GM08714 (cell line): ENCODE results near the gene INPP4B.

Experiments used
- H3K4me3 ChIP-seq: fragments of 200-500 bp; sonication (Bioruptor generic); 2 replicates; pipeline ENCODE4 v1.5.1; 2014; ENCODE audit warnings: mild to moderate bottlenecking, low read length, inconsistent platforms
- ZNF274 ChIP-seq: IDR thresholded peaks from 2 replicates; pipeline ENCODE4 v1.6.1; 2012; ENCODE audit warnings: mild to moderate bottlenecking, low read depth, low read length

The INPP4B gene

DNA sequence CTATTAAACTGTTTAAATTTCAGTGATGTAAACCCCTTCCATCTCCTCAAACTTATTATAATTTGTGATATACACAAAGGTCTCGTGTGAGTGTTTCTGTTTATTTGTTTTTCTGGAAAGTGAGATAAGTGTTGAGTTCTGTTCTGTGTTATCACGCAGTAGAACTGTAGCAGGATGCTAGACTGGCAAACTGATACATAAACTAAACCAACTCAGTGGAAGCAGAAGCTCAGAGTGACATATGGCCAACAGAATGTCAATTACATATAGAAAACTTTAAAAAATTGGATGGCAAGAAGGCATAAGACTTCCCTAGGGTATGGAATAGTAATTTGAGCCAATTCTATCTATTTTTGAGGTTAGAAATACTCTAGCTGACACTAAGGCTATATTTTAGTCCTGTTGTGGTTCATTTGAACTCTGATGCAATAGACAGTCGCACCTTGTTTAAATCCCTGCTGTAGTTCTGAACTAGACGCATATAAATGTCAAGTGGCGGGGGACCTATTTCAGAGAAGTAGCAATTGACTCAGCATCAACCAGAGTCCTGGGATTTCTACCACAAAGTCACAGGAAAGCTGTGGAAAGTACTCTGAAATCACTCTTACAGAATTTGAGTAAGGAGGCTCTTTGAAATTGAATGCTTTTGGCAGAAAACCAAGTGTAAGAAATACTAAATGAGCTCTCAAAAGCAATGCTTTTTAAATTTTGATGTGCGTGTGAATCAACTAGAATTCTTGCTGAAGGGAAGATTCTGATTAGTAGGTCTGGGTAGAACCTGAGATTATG lies 294.4 kb downstream of the INPP4B start:
- no peak overlapping the region for H3K4me3 ChIP-seq
- TF ChIP-seq ZNF274: no peak

DNA sequence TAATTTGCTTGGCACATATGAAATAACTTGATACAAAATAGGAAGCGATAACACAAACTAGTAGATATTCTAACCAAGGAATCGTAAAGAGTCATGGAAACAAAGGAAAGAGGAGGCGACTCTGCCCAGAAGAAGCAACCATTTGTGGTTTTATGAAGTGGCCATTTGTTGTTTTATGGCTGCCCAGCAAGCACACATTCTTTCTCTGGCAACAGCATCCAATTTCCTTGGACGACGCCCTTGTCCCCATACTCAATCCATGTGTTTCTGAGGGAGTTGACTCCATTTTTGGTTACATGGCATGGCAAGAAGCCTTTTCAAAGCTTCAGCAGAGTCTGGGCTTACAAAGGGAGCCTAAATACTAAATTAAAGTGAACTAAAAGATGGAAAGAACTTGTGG lies 295.1 kb downstream of the INPP4B start:
- TF ChIP-seq ZNF274: no peak
- no peak overlapping the region for H3K4me3 ChIP-seq

DNA sequence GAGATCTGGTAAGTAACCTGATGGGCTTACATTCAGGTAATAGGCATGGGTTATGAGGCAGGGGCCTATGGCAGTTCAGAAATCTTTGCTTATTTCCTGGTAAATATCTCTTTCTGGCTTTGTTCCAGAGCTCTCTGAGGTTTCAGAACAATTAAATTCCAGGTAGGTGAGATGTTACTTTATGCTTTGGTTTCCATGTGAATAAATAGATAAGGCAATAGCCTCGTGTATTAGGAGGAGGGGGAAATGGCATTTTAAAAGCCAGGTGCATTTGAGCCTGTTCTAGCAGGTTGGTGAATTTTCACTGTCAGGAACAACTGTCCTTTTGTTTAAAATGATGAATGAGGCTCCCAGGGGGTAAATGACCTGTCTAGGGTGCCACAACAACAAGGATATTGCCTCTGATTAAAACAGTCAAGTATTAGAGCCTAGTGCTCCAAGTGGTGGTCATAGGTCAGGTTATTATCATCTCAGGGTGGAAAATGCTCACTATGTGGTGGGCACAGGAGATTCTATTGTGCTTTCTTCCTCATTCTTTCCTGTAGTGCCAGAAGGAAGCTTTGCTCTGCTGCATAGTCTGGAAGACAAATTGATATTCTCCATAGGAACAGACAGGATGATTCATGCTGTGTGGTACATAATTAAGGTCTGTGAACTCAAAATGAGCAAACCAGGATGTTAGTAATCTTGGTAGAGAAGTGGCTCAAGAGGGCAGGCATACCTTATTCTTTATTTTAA lies 296.2 kb downstream of the INPP4B start:
- no peak for TF ChIP-seq ZNF274
- H3K4me3 ChIP-seq: no peak overlapping the region

DNA sequence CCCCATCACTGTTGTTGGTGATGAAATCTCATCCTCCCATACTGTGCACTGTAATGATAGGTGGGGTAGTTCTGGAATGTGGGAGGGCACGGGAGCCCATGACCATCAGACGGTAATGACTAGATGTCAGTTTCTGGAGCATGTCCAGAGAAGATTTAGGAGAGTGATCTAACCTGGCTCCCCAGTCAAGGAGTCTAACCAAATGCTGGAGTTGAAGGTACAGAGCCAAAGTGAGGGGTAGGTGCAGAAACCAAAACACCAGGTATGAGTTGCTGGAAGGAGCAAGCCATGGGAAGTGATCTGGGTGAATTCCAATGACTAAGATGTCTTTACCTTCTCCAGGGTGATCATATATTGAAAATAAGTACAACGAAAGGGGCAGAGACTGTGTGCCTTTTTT lies 296.9 kb downstream of the INPP4B start:
- TF ChIP-seq ZNF274: no peak
- no peak overlapping the region for H3K4me3 ChIP-seq

DNA sequence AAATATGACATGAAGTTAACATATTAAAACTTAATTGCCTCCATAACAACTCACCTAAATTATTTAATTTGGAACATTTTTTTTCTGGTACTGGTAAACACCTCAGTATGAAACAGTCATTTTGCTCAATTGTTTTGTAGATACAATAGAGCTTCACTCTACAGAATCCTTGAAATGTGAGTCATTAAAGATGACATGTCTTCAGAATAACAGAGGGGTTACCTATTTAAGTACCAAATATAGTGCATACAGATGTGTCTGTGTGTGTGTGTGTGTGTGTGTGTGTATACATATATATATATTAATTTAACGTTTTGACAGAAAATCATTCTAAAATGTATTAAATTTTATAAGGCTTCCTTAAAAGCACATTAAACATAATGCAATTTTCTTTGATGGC lies 297.6 kb downstream of the INPP4B start:
- TF ChIP-seq ZNF274: no peak
- no peak overlapping the region for H3K4me3 ChIP-seq

DNA sequence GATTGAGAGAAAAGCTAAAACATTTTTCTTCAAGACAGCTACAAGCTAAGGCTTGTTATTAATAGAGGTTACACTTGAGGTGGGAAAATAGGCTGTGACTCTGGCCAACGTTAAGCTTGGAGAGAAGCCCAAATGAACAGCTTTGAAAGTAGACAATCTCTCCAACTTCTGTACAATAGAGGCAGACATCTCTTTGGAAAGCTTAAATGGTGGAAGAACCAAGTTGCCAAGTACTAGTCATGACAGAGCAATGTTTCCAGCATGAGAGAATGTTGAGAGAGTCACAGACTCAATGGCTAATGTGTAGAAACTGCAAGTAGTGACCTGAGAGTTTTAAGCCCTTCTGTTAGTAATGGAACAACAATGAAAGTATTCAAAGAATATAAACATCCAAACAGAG lies 298.1 kb downstream of the INPP4B start:
- no peak overlapping the region for H3K4me3 ChIP-seq
- no peak for TF ChIP-seq ZNF274

DNA sequence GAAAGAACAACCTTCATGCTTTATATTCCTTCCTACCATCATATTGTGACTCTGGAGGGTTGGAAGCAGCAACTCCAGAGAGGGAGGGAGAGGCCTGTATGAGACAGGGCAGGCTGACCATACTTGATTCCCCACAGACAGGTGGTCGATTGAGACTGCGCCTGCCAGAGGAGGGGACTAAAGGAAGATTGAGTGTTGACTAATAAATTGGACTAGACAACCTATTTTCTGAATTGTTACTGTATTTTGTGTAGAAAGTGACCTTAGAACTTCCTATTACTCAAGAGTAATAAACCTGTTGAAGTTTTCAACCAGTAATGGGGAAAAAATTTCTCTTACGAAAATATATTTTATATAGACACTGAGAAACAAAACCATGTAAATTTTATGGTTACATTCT lies 301.5 kb downstream of the INPP4B start:
- no peak for TF ChIP-seq ZNF274

DNA sequence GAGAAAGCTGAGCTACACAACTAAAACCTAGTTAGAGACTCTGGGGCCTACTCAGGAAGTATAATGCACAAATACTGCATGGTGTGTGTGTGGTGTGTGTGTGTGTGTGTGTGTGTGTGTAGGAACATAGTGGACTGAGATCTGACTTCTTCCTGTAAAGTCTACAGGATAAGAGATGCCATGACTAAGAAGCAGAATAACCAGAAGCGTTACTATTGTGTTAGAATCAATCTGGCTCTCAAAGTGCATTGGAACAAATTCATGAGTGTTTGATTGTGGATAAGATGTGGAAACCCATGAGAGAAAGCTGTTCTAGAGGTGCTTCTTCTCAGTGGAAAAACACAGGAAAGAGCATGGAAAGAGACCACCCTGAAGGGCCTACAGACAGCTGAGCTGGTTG lies 302.1 kb downstream of the INPP4B start:
- no peak overlapping the region for H3K4me3 ChIP-seq
- TF ChIP-seq ZNF274: no peak

More for the DNA sequence above, 301.5 kb downstream of the INPP4B start:
- no peak overlapping the region for H3K4me3 ChIP-seq

DNA sequence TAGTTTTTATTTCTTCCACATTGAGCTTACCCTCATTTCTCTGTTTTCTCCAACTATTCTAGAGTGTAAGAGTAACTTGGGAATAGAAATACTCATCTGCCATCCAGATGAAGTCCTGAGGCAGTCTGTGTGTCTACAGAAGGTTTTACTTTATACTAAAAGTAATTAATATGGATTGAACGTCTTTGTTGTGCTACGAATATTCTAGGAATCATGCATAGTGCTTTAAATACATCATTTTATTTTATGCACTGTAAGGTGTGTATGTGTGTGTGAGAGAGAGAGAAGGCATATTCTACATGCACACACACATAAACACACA lies 305.7 kb downstream of the INPP4B start:
- TF ChIP-seq ZNF274: no peak
- H3K4me3 ChIP-seq: no peak overlapping the region

DNA sequence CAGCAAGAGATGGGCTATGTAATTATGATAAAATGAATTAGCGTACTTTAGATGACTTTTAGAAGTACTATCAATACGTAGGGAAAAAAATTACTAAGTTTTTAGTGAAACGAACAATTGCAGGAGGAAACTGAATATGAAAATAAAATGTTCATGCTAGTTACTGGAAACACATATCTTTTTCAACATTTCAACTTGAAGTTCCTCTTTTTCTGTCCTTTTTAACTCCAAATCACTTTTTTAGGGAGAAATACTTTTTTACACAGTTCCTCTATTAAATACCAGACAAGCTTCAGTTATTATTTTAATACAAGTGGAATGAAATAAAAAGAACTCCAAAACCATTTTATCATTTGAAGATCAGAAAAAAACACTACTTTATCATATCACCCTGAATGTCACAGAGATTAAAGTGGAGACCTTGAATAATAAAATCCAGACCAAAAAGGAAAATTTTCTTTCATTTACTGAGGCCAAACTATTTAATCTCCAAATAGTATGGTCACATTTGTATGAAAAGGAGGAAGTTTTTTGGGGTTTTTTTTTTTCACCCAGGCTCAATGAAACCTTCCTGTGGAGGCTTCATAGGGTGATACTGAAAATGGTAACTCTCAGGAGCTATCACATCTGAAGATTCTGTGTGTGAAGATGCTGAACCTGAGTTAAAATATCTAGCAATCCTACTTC lies 306.2 kb downstream of the INPP4B start:
- no peak overlapping the region for H3K4me3 ChIP-seq
- no peak for TF ChIP-seq ZNF274

DNA sequence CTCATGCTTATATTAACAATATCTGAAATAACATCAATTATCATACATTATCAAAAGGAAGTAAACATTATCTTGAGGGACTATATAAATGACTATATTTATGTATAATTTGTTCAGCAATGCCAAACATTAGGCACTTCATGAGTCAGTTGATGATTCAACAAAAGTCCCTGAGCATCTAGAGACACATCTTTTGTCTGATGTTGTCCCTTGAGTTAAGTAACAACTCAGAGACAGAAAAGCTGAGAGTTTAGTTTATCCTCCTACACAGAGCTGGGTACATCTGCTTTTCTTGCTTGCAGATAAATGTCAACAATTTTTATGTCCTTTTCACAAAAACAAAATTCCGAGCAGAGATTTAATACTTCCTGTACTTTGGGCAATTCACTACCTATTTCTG lies 311.1 kb downstream of the INPP4B start:
- TF ChIP-seq ZNF274: no peak
- no peak overlapping the region for H3K4me3 ChIP-seq

DNA sequence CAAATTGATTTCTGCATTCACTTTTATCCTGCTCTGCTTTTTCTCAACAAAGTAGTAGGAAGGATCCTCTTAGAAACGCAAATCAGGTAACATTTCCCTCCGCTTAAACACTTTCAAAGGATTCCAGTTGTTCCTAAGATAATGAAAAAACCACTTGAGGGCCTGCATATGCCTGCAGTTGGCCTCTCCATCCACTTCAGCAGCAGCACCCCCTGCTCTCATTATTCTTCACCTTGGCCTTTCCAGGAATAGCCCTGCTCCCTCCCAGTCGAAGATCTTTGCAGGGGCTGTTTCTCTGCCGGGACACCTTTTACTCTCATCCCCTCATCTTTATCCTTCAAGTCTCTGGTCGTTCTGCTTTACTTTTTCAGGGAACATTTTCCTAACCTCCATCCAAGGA lies 314.0 kb downstream of the INPP4B start:
- TF ChIP-seq ZNF274: no peak
- no peak overlapping the region for H3K4me3 ChIP-seq

DNA sequence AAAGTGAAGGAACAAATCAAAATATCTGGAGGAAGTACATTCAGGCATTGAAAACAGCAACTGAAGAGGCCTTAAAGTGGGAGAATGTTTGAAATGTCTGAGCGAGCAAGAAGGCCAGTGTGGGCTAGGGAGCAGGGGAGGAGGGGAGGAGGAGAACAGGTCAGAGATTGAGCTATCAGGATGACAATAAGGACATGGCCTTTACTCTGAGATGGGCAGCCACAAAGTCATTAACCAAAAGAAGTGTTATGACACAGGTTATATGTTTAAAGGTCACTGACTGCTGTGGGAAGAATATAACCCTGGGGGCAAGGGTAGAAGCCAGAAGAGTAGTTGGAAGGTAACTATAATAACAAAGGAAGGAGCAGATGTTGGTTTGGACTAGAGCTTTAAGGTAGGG lies 315.4 kb downstream of the INPP4B start:
- no peak for TF ChIP-seq ZNF274
- H3K4me3 ChIP-seq: no peak overlapping the region

DNA sequence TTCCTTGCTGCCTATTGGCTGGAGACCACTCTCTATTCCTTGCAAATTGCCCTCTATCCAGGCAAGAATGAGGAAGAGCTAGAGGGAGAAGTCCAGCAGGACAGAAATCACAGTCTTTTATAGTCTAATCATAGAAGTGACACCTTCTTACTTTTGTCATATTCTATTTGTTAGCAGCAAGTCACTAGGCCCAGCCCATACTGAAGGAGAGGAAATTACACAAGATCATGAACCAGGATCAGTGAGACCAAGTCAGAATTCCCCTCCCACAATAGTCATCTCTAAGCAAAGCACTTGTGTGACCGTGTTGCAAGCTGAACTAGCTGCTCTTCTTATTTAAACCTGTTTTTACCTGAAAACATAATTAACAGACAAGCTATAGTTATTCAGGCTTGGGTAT lies 317.7 kb downstream of the INPP4B start:
- H3K4me3 ChIP-seq: no peak overlapping the region
- no peak for TF ChIP-seq ZNF274

DNA sequence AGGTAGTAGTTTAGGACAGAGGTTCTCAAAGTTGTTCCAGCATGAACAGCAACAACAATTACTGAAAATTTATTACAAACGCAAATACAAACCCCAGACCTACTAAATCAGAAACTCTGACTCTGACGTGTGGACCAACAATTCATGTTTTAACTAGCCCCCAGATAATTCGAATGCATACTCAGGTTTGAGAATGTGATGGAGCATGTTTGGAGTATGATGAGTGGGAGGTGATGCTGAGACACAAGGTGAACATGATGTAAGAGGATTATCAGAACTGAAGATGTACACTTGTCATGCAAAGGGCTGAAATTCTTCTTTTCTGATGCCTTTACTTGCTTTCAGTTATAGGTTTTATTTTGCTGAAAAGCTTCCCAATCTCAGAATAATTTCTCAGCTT lies 323.0 kb downstream of the INPP4B start:
- TF ChIP-seq ZNF274: no peak
- H3K4me3 ChIP-seq: no peak overlapping the region
